ENCODE measurements around the gene CX3CR1.

CX3CR1 gene

GRCh38 chr3:39222939-39223338 is 56.9 kb downstream of the CX3CR1 start:
- DNase-seq (ENCODE audit: low read depth in 2 of 2), result no peak

GRCh38 chr3:39222462-39222861 is 57.4 kb downstream of the CX3CR1 start:
- no peak for DNase-seq (ENCODE audit: low read depth in 2 of 2)

- no peak for DNase-seq (ENCODE audit: low read depth in 2 of 2)
Observed at GRCh38 chr3:39221141-39221530, 58.7 kb downstream of the CX3CR1 start.

- no peak for DNase-seq (ENCODE audit: low read depth in 2 of 2)
Observed at GRCh38 chr3:39220407-39221140, 59.3 kb downstream of the CX3CR1 start.

GRCh38 chr3:39219702-39220101 is 60.1 kb downstream of the CX3CR1 start:
- DNase-seq (ENCODE audit: low read depth in 2 of 2), result no peak

- DNase-seq (ENCODE audit: low read depth in 2 of 2), result no peak
Observed at GRCh38 chr3:39216176-39216790, 63.6 kb downstream of the CX3CR1 start.

- DNase-seq (ENCODE audit: low read depth in 2 of 2), result no peak
Observed at GRCh38 chr3:39213613-39214012, 66.2 kb downstream of the CX3CR1 start.

Measured in fibroblast of skin of left quadriceps (primary cell).